DOHH2 (cell line): ENCODE results near the gene GPR42.

Source experiments
- H3F3A ChIP-seq: fragments of 200-600 bp; sonication (generic), shearing (Covaris generic); 2 replicates; pipeline ENCODE4 v1.6.0; 2016; ENCODE audit warnings: antibody characterized with exemption, mild to moderate bottlenecking; ENCODE audit not compliant: control insufficient read depth, insufficient read depth
- H3K27ac ChIP-seq: fragments of 200-600 bp; sonication (generic); 2 replicates; pipeline ENCODE4 v1.5.1; 2014; ENCODE audit warnings: low read depth, mild to moderate bottlenecking, low read length, moderate library complexity
- H3K27me3 ChIP-seq: fragments of 200-600 bp; sonication (generic); 2 replicates; pipeline ENCODE4 v1.6.1; 2014; ENCODE audit warnings: mild to moderate bottlenecking, low read length, mixed read lengths; ENCODE audit not compliant: control insufficient read depth
- H3K36me3 ChIP-seq: fragments of 200-600 bp; sonication (generic); 2 replicates; pipeline ENCODE4 v1.6.1; 2014; ENCODE audit warnings: mild to moderate bottlenecking, low read length, moderate library complexity, mixed read lengths; ENCODE audit not compliant: control insufficient read depth
- H3K4me1 ChIP-seq: fragments of 200-600 bp; sonication (generic); 2 replicates; pipeline ENCODE4 v1.6.1; 2014; ENCODE audit warnings: mild to moderate bottlenecking, low read length, mixed read lengths; ENCODE audit not compliant: control insufficient read depth
- H3K4me2 ChIP-seq: fragments of 200-600 bp; sonication (generic); 2 replicates; pipeline ENCODE4 v1.6.0; 2014; ENCODE audit warnings: mild to moderate bottlenecking, low read length, moderate library complexity
- H3K4me3 ChIP-seq: fragments of 200-600 bp; sonication (generic); 2 replicates; pipeline ENCODE4 v1.5.1; 2014; ENCODE audit warnings: mild to moderate bottlenecking, low read length, mixed read lengths
- H3K79me2 ChIP-seq: fragments of 200-600 bp; sonication (generic); 2 replicates; pipeline ENCODE4 v1.6.1; 2014; ENCODE audit warnings: mild to moderate bottlenecking, low read length, mixed read lengths; ENCODE audit not compliant: control insufficient read depth
- H3K9me2 ChIP-seq: fragments of 200-600 bp; sonication (generic); replicated peaks from 2 replicates; pipeline ENCODE4 v1.6.1; 2014; ENCODE audit warnings: mild to moderate bottlenecking, low read length, mixed read lengths; ENCODE audit not compliant: control insufficient read depth
- H3K9me3 ChIP-seq: fragments of 200-600 bp; sonication (generic); 2 replicates; pipeline ENCODE4 v1.6.1; 2014; ENCODE audit warnings: antibody characterized with exemption, low read length, mixed read lengths; ENCODE audit not compliant: control insufficient read depth, insufficient read depth
- H4K20me1 ChIP-seq: fragments of 200-600 bp; sonication (generic); 2 replicates; pipeline ENCODE4 v1.6.0; 2014; ENCODE audit warnings: low read depth, mild to moderate bottlenecking, antibody characterized with exemption, low read length, moderate library complexity; ENCODE audit not compliant: control insufficient read depth, insufficient read depth
- EZH2phosphoT487 ChIP-seq: fragments of 200-600 bp; sonication (generic); IDR thresholded peaks from 2 replicates; pipeline ENCODE4 v1.6.1; 2017; ENCODE audit warnings: borderline replicate concordance, mild to moderate bottlenecking, antibody characterized with exemption, low read length, moderate library complexity, mixed read lengths
- TF ChIP-seq, protein P1 (sequence below): fragments of 200-600 bp; sonication (generic); IDR thresholded peaks from one replicate; pipeline ENCODE4 v1.5.1; 2014; ENCODE audit warnings: antibody characterized with exemption, mild to moderate bottlenecking, low read depth, low read length; ENCODE audit not compliant: poor library complexity, severe bottlenecking

GPR42 gene

DNA sequence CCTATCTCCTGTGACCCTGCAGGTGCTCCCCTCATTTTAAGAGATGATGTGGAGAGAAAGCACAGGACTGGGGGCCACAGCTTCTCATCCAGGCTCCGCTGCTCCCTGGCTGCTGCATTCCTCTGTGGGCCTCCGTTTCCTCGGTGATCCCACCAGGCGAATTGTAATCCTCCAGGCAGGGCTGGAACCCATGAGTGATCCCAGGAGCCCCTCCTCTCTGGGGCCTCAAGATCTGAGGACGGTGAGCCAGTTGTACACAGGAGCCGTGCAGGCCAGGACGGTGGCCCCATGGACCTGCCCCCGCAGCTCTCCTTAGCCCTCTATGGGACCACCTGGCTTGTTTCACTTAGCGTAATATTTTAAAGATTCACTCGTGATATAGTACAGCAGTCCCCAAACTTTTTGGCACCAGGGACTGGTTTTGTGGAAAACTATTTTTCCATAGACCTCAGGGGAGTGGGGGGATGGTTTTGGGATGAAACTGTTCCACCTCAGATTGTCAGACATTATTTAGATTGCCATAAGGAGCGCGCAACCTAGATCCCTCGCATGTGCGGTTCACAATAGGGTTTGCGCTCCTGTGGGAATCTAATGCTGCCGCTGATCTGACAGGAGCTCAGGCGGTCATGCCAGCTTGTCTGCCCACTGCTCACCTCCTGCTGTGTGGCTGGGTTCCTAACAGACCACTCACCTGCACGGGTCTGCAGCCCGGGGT lies 7.0 kb upstream of the GPR42 start:
- Histone ChIP-seq H3K9me2 (no peaks in the 10 kb centered on the region), H3K4me3 (no peak overlapping the region), H3K79me2 (no peaks in the 10 kb centered on the region), H3K4me1 (no peaks in the 10 kb centered on the region), H3K27me3 (peaks cover 53% of the 10 kb centered on the region), H3K4me2 (no peak overlapping the region), H3K36me3 (no peaks in the 10 kb centered on the region), H4K20me1 (no peaks in the 10 kb centered on the region), H3K27ac (no peak overlapping the region), H3F3A (no peaks in the 10 kb centered on the region), H3K9me3 (no peaks in the 10 kb centered on the region)
- TF ChIP-seq, protein P1, sequence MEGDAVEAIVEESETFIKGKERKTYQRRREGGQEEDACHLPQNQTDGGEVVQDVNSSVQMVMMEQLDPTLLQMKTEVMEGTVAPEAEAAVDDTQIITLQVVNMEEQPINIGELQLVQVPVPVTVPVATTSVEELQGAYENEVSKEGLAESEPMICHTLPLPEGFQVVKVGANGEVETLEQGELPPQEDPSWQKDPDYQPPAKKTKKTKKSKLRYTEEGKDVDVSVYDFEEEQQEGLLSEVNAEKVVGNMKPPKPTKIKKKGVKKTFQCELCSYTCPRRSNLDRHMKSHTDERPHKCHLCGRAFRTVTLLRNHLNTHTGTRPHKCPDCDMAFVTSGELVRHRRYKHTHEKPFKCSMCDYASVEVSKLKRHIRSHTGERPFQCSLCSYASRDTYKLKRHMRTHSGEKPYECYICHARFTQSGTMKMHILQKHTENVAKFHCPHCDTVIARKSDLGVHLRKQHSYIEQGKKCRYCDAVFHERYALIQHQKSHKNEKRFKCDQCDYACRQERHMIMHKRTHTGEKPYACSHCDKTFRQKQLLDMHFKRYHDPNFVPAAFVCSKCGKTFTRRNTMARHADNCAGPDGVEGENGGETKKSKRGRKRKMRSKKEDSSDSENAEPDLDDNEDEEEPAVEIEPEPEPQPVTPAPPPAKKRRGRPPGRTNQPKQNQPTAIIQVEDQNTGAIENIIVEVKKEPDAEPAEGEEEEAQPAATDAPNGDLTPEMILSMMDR = no peak
- TF ChIP-seq EZH2phosphoT487 = no peak

GRCh38 chr19:35365303-35365702 lies 5.6 kb upstream of the GPR42 start:
- Histone ChIP-seq H3K4me3 (no peak overlapping the region), H3K4me2 (no peak overlapping the region), H3K4me1 (no peaks in the 10 kb centered on the region), H3K27me3 (peaks cover 53% of the 10 kb centered on the region), H3K27ac (no peak overlapping the region), H3K79me2 (no peaks in the 10 kb centered on the region), H3K36me3 (no peaks in the 10 kb centered on the region), H3K9me3 (peaks cover 2% of the 10 kb centered on the region; the same call in 1 of the 2 replicates), H3F3A (no peaks in the 10 kb centered on the region), H4K20me1 (no peaks in the 10 kb centered on the region), H3K9me2 (no peaks in the 10 kb centered on the region)
- TF ChIP-seq, protein P1 = no peak
- TF ChIP-seq EZH2phosphoT487 = no peak

- Histone ChIP-seq H3F3A (no peaks in the 10 kb centered on the region), H4K20me1 (no peaks in the 10 kb centered on the region), H3K27ac (no peak overlapping the region), H3K27me3 (peaks cover 40% of the 10 kb centered on the region), H3K9me3 (peaks cover 2% of the 10 kb centered on the region; the same call in 1 of the 2 replicates), H3K4me2 (no peak overlapping the region), H3K79me2 (no peaks in the 10 kb centered on the region), H3K4me1 (no peaks in the 10 kb centered on the region), H3K9me2 (no peaks in the 10 kb centered on the region), H3K4me3 (no peak overlapping the region), H3K36me3 (no peaks in the 10 kb centered on the region)
- TF ChIP-seq, protein P1 = no peak
- no peak for TF ChIP-seq EZH2phosphoT487
These were observed 2.5 kb upstream of the GPR42 start for GRCh38 chr19:35368378-35368777.
